Thyroid gland (tissue), 4 donors: Measurements from ENCODE around the gene NDUFB8.

Source experiments
- POLR2A ChIP-seq, 2 donors: fragments of 450-650 bp; IDR thresholded peaks; one replicate each; pipeline ENCODE4 v1.6.1; 2017; ENCODE audit warnings: antibody characterized with exemption in 2 of 2, mild to moderate bottlenecking in 2 of 2, moderate library complexity in 1 of 2
- TF ChIP-seq, protein P1 (sequence below), 6 experiments: fragments of 200-600 bp in 3 of 6; fragments of 450-650 bp in 3 of 6; sonication (generic) in 3 of 6; IDR thresholded peaks; one replicate each; pipeline ENCODE4 v1.5.1; 2016 to 2019; ENCODE audit warnings: antibody characterized with exemption in 6 of 6, mild to moderate bottlenecking in 2 of 6, inconsistent platforms in 1 of 6, moderate library complexity in 1 of 6

GRCh38 chr10:100489396-100489795, 40.3 kb downstream of the NDUFB8 start:
- TF ChIP-seq, protein P1, sequence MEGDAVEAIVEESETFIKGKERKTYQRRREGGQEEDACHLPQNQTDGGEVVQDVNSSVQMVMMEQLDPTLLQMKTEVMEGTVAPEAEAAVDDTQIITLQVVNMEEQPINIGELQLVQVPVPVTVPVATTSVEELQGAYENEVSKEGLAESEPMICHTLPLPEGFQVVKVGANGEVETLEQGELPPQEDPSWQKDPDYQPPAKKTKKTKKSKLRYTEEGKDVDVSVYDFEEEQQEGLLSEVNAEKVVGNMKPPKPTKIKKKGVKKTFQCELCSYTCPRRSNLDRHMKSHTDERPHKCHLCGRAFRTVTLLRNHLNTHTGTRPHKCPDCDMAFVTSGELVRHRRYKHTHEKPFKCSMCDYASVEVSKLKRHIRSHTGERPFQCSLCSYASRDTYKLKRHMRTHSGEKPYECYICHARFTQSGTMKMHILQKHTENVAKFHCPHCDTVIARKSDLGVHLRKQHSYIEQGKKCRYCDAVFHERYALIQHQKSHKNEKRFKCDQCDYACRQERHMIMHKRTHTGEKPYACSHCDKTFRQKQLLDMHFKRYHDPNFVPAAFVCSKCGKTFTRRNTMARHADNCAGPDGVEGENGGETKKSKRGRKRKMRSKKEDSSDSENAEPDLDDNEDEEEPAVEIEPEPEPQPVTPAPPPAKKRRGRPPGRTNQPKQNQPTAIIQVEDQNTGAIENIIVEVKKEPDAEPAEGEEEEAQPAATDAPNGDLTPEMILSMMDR (IDR thresholded peaks at IDR 0.05) = no peak
- TF ChIP-seq POLR2A (IDR thresholded peaks at IDR 0.05) = no peak
